Measurements from ENCODE around the gene MED16. TPM values are rescaled to one million over a fixed set of nuclear protein-coding genes. Genes with fewer than 3 reads are reported as not detected.

Gene MED16
- total RNA-seq, 4 donors from 2014 or later = 58.1 to 158 (median 78.4) TPM

- Histone ChIP-seq H3K27me3 (peaks cover 92% of the 10 kb centered on the region), H3K36me3 (no peaks in the 10 kb centered on the region), H3K4me1 (peaks cover 6 to 12% (median 11%) of the 10 kb centered on the region in 4 donors), H3K4me3 (no peak within 1 kb of the TSS), H3K9me3 (no peaks in the 10 kb centered on the region), H3K27ac (no peak within 1 kb of the TSS)
- intact Hi-C loops (cut with DNase I; ENCODE audit: low total_unique reads) = loop anchor here (10.0 kb wide), 1 partner anchor 66 kb away; no protein-coding TSS in a partner anchor
- in situ Hi-C loops (cut with MboI; ENCODE audit: low pct_ligation_motif_present in 1 of 4, low pct_unique_long_range_greater_than_20kb in 1 of 4, low sequenced_read_pairs in 3 of 4) = no loop called here
- no peak for TF ChIP-seq POLR2AphosphoS5 (IDR thresholded peaks at IDR 0.05)
- 48% methylated on average over 16 of the region's 24 CpGs; no CpG with 5 or more reads in 1 of the 2 donors for WGBS, 2 donors (ENCODE audit: low coverage in 1 of 2)
- DNase-seq = no peak
Measured at GRCh38 chr19:840519-841206, 52.3 kb downstream of the MED16 start, which contains the start of gene PRTN3. PRTN3 (plus strand) TSS chr19:840999; CDS start chr19:841009, 10 bp downstream.

- peaks cover 90% of the 10 kb centered on the region for H3K27me3 ChIP-seq
- 39 to 70% methylated on average over 12 to 25 of the region's 36 CpGs for WGBS, 2 donors (ENCODE audit: low coverage in 1 of 2)
- TF ChIP-seq POLR2A (IDR thresholded peaks at IDR 0.05) = no peak
- H3K27ac ChIP-seq = no peak overlapping the region
- in situ Hi-C loops (cut with MboI; ENCODE audit: low pct_ligation_motif_present in 1 of 4, low pct_unique_long_range_greater_than_20kb in 1 of 4, low sequenced_read_pairs in 3 of 4) (no loop called here), intact Hi-C loops (cut with DNase I; ENCODE audit: low total_unique reads) (no loop called here)
- H3K4me1 ChIP-seq = no peaks in the 10 kb centered on the region
- no peak for DNase-seq
- no peaks in the 10 kb centered on the region for H3K9me3 ChIP-seq
- H3K4me3 ChIP-seq = no peak overlapping the region
- H3K36me3 ChIP-seq = no peaks in the 10 kb centered on the region
Measured at GRCh38 chr19:835210-835810, 57.7 kb downstream of the MED16 start.

GRCh38 chr19:834216-834615, 58.8 kb downstream of the MED16 start:
- no peaks in the 10 kb centered on the region for H3K36me3 ChIP-seq
- no peak overlapping the region for H3K27ac ChIP-seq
- DNase-seq = no peak
- H3K9me3 ChIP-seq = no peaks in the 10 kb centered on the region
- H3K4me1 ChIP-seq = no peaks in the 10 kb centered on the region
- H3K4me3 ChIP-seq = no peak overlapping the region
- WGBS, 2 donors (ENCODE audit: low coverage in 1 of 2) = 67 to 69% methylated on average over 9 to 24 of the region's 24 CpGs
- intact Hi-C loops (cut with DNase I; ENCODE audit: low total_unique reads) = no loop called here
- in situ Hi-C loops (cut with MboI; ENCODE audit: low pct_ligation_motif_present in 1 of 4, low pct_unique_long_range_greater_than_20kb in 1 of 4, low sequenced_read_pairs in 3 of 4) = no loop called here
- TF ChIP-seq CTCF (IDR thresholded peaks at IDR 0.05) = no peak
- no peak for TF ChIP-seq POLR2A (IDR thresholded peaks at IDR 0.05)
- no peak for TF ChIP-seq EP300 (IDR thresholded peaks at IDR 0.05; ENCODE audit: low read depth)
- TF ChIP-seq POLR2AphosphoS5 (IDR thresholded peaks at IDR 0.05) = no peak
- peaks cover 89% of the 10 kb centered on the region for H3K27me3 ChIP-seq

- WGBS, 2 donors (ENCODE audit: low coverage in 1 of 2) = 43% methylated on average over 38 of the region's 38 CpGs; no CpG with 5 or more reads in 1 of the 2 donors
- peaks cover 0 to 3% (median 0%) of the 10 kb centered on the region in 4 donors for H3K4me1 ChIP-seq
- no peak overlapping the region for H3K4me3 ChIP-seq
- intact Hi-C loops (cut with DNase I; ENCODE audit: low total_unique reads) = no loop called here
- no peaks in the 10 kb centered on the region for H3K9me3 ChIP-seq
- peaks cover 73% of the 10 kb centered on the region for H3K27me3 ChIP-seq
- in situ Hi-C loops (cut with MboI; ENCODE audit: low pct_ligation_motif_present in 1 of 4, low pct_unique_long_range_greater_than_20kb in 1 of 4, low sequenced_read_pairs in 3 of 4) = no loop called here
- H3K27ac ChIP-seq = no peak overlapping the region
- no peak for TF ChIP-seq EP300 (IDR thresholded peaks at IDR 0.05; ENCODE audit: low read depth)
- no peak for TF ChIP-seq CTCF (IDR thresholded peaks at IDR 0.05)
- no peak for TF ChIP-seq POLR2A (IDR thresholded peaks at IDR 0.05)
- TF ChIP-seq POLR2AphosphoS5 (IDR thresholded peaks at IDR 0.05) = no peak
- no peak for DNase-seq
- no peaks in the 10 kb centered on the region for H3K36me3 ChIP-seq
Measured at GRCh38 chr19:831407-832369, 61.3 kb downstream of the MED16 start.

Data from transverse colon (tissue), 4 donors.